Glomerular visceral epithelial cell (primary cell): ENCODE results near the gene GPD2.

Experiments used
- DNase-seq: peaks from one replicate; pipeline ENCODE4 v3.0.0-alpha.2; 2016; ENCODE audit errors: extremely low spot score

The GPD2 gene

GRCh38 chr2:156532989-156533388 is 96.8 kb downstream of the GPD2 start:
- DNase-seq = no peak

GRCh38 chr2:156536534-156536933 is 100.4 kb downstream of the GPD2 start:
- no peak for DNase-seq

GRCh38 chr2:156537141-156537540 is 101.0 kb downstream of the GPD2 start:
- DNase-seq = peak; percentile 15

GRCh38 chr2:156538083-156538504 is 101.9 kb downstream of the GPD2 start:
- no peak for DNase-seq

- no peak for DNase-seq
Observed at GRCh38 chr2:156539086-156539860, 103.1 kb downstream of the GPD2 start.

- DNase-seq = no peak
Observed at GRCh38 chr2:156540706-156541105, 104.5 kb downstream of the GPD2 start.

- DNase-seq = no peak
Observed at GRCh38 chr2:156541229-156541628, 105.0 kb downstream of the GPD2 start.

GRCh38 chr2:156541706-156542105 is 105.5 kb downstream of the GPD2 start:
- no peak for DNase-seq

GRCh38 chr2:156548413-156548812 is 112.2 kb downstream of the GPD2 start:
- no peak for DNase-seq

- peak; percentile 9 for DNase-seq
Observed at GRCh38 chr2:156553714-156554442, 117.7 kb downstream of the GPD2 start.

- DNase-seq = no peak
Observed at GRCh38 chr2:156561326-156561725, 125.1 kb downstream of the GPD2 start.

- DNase-seq = no peak
Observed at GRCh38 chr2:156562124-156562523, 125.9 kb downstream of the GPD2 start.

GRCh38 chr2:156563994-156564753 is 128.0 kb downstream of the GPD2 start:
- peak; percentile 2 for DNase-seq

- DNase-seq = peak; percentile 88
Observed at GRCh38 chr2:156565066-156565710, 129.0 kb downstream of the GPD2 start.

- no peak for DNase-seq
Observed at GRCh38 chr2:156573710-156574109, 137.5 kb downstream of the GPD2 start.

GRCh38 chr2:156574112-156574511 is 137.9 kb downstream of the GPD2 start:
- no peak for DNase-seq

GRCh38 chr2:156576005-156576404 is 139.8 kb downstream of the GPD2 start:
- DNase-seq = no peak

- no peak for DNase-seq
Observed at GRCh38 chr2:156580501-156580900, 144.3 kb downstream of the GPD2 start.

GRCh38 chr2:156581280-156581679 is 145.1 kb downstream of the GPD2 start:
- DNase-seq = no peak

- no peak for DNase-seq
Observed at GRCh38 chr2:156585457-156585856, 149.3 kb downstream of the GPD2 start.

- no peak for DNase-seq
Observed at GRCh38 chr2:156586621-156587020, 150.4 kb downstream of the GPD2 start.
